GM21528 (cell line): ENCODE measurements around the gene HNRNPUL2.

ENCODE experiments used
- ATAC-seq: cut with Tn5 transposase; IDR thresholded peaks from one replicate; pipeline ENCODE4 v1.9.1; 2021; ENCODE audit warnings: mild to moderate bottlenecking, moderate library complexity; ENCODE audit not compliant: unreplicated experiment, low FRiP score

The HNRNPUL2 gene

GRCh38 chr11:62727872-62728170, 564 bp upstream of the HNRNPUL2 start:
- ATAC-seq = peak; percentile 58

GRCh38 chr11:62726915-62727164, 417 bp downstream of the HNRNPUL2 start:
- ATAC-seq = peak; percentile 4

GRCh38 chr11:62726156-62726914, 922 bp downstream of the HNRNPUL2 start:
- peak; percentile 1 for ATAC-seq

- no peak for ATAC-seq
Observed at GRCh38 chr11:62725646-62726045, 1.6 kb downstream of the HNRNPUL2 start.

GRCh38 chr11:62724171-62724570, 3.1 kb downstream of the HNRNPUL2 start:
- no peak for ATAC-seq

- ATAC-seq = no peak
Observed at GRCh38 chr11:62721994-62722393, 5.3 kb downstream of the HNRNPUL2 start.

- no peak for ATAC-seq
Observed at GRCh38 chr11:62719302-62719978, 7.8 kb downstream of the HNRNPUL2 start.

- ATAC-seq = no peak
Observed at GRCh38 chr11:62716816-62717215, 10.4 kb downstream of the HNRNPUL2 start.

- ATAC-seq = no peak
Observed at GRCh38 chr11:62716206-62716605, 11.1 kb downstream of the HNRNPUL2 start.

- no peak for ATAC-seq
Observed at GRCh38 chr11:62715150-62716130, 11.8 kb downstream of the HNRNPUL2 start.

- ATAC-seq = no peak
Observed at GRCh38 chr11:62713343-62713742, 13.9 kb downstream of the HNRNPUL2 start.

GRCh38 chr11:62712861-62713260, 14.4 kb downstream of the HNRNPUL2 start:
- ATAC-seq = no peak

GRCh38 chr11:62712276-62712812, 14.9 kb downstream of the HNRNPUL2 start:
- no peak for ATAC-seq

- peak; percentile 9 for ATAC-seq
Observed at GRCh38 chr11:62710001-62710345, 17.3 kb downstream of the HNRNPUL2 start.

GRCh38 chr11:62709247-62710000, 17.8 kb downstream of the HNRNPUL2 start:
- peak; percentile 73 for ATAC-seq

GRCh38 chr11:62708793-62709192, 18.5 kb downstream of the HNRNPUL2 start:
- ATAC-seq = no peak

GRCh38 chr11:62708392-62708791, 18.9 kb downstream of the HNRNPUL2 start:
- no peak for ATAC-seq

- ATAC-seq = no peak
Observed at GRCh38 chr11:62707277-62707861, 19.9 kb downstream of the HNRNPUL2 start, which contains the start of the genes BSCL2 and GNG3. Gene BSCL2, minus strand, starts transcription at chr11:62707424. Its CDS starts 229 bp downstream, at chr11:62707195. Gene GNG3, plus strand, starts transcription at chr11:62707676. Its CDS starts 620 bp downstream, at chr11:62708296.

GRCh38 chr11:62706850-62707247, 20.4 kb downstream of the HNRNPUL2 start:
- no peak for ATAC-seq
